CD8-positive, alpha-beta memory T cell (primary cell): Measurements from ENCODE around the gene S100PBP. TPM values are rescaled to one million over a fixed set of nuclear protein-coding genes. Genes with fewer than 3 reads are reported as not detected.
A peak's percentile ranks its signal among the peaks of the same experiment; 100 is the strongest.

ENCODE experiments used
- CTCF ChIA-PET: fragments of 350-600 bp; sonication (Branson Sonifier 250); formaldehyde crosslinking; loops from one replicate; lab custom pipeline; 2021; ENCODE audit warnings: antibody characterized with exemption; lab: Charles Lee
- POLR2A ChIA-PET: fragments of 350-600 bp; sonication (Branson Sonifier 250); formaldehyde crosslinking; loops from one replicate; lab custom pipeline; 2021; ENCODE audit warnings: antibody characterized with exemption; lab: Charles Lee
- DNase-seq, 5 donors: peaks; one replicate each; pipeline versions ENCODE4 v3.0.0 to v3.0.0-alpha.2; 2020 to 2022; ENCODE audit warnings: mixed read lengths in 1 of 5
- H3K27ac ChIP-seq: one replicate; pipeline ENCODE4 v1.7.0; 2013; ENCODE audit warnings: low read depth, mild to moderate bottlenecking, low read length, moderate library complexity
- H3K27me3 ChIP-seq: 2 replicates; pipeline ENCODE4 v1.7.0; 2013; ENCODE audit warnings: low read length, mild to moderate bottlenecking; ENCODE audit not compliant: insufficient read depth, poor library complexity, severe bottlenecking
- H3K36me3 ChIP-seq: 2 replicates; pipeline ENCODE4 v1.7.0; 2013; ENCODE audit warnings: mild to moderate bottlenecking, low read length, moderate library complexity; ENCODE audit not compliant: insufficient read depth
- H3K4me1 ChIP-seq: 2 replicates; pipeline ENCODE4 v1.7.0; 2013; ENCODE audit warnings: mild to moderate bottlenecking, low read length, moderate library complexity; ENCODE audit not compliant: insufficient read depth
- H3K4me3 ChIP-seq: 2 replicates; pipeline ENCODE4 v1.7.0; 2013; ENCODE audit warnings: mild to moderate bottlenecking, low read length
- H3K9me3 ChIP-seq: 2 replicates; pipeline ENCODE4 v1.7.0; 2013; ENCODE audit warnings: mild to moderate bottlenecking, low read length
- H3K27ac Mint-ChIP-seq, 8 donors: one replicate each; pipeline ENCODE4 v1.8.0; 2020 to 2021; ENCODE audit warnings: mixed read lengths in 8 of 8, mild to moderate bottlenecking in 6 of 8, inconsistent platforms in 3 of 8, moderate library complexity in 3 of 8
- H3K27me3 Mint-ChIP-seq, 2 donors: one replicate each; pipeline ENCODE4 v1.8.0; 2020 to 2021; ENCODE audit warnings: mixed read lengths in 2 of 2, mild to moderate bottlenecking in 1 of 2, moderate library complexity in 1 of 2
- H3K36me3 Mint-ChIP-seq, 3 donors: one replicate each; pipeline ENCODE4 v1.8.0; 2020 to 2021; ENCODE audit warnings: mixed read lengths in 3 of 3, inconsistent platforms in 1 of 3, mild to moderate bottlenecking in 1 of 3
- H3K4me1 Mint-ChIP-seq, 3 donors: one replicate each; pipeline ENCODE4 v1.8.0; 2020 to 2021; ENCODE audit warnings: mixed read lengths in 3 of 3, inconsistent platforms in 1 of 3, mild to moderate bottlenecking in 1 of 3
- H3K4me3 Mint-ChIP-seq, 7 donors: one replicate each; pipeline ENCODE4 v1.8.0; 2020 to 2021; ENCODE audit warnings: mixed read lengths in 7 of 7, mild to moderate bottlenecking in 6 of 7, moderate library complexity in 4 of 7, inconsistent platforms in 2 of 7
- H3K9me3 Mint-ChIP-seq, 5 donors: one replicate each; pipeline ENCODE4 v1.8.0; 2020 to 2022; ENCODE audit warnings: mixed read lengths in 5 of 5, mild to moderate bottlenecking in 3 of 5, moderate library complexity in 2 of 5, inconsistent platforms in 1 of 5
- polyA plus RNA-seq: library from polyadenylated mRNA; unstranded; fragments of 300-500 nt; fragmentation: Illumina TruSeq; gene quantifications from one replicate; pipeline ENCODE4 v1.2.3, GENCODE V29; 2021
- total RNA-seq, 2 experiments: library from RNA; stranded (reverse); gene quantifications; one replicate each; pipeline ENCODE4 v1.2.3, GENCODE V29; 2021

The S100PBP gene
- total and polyA plus RNA-seq, 3 experiments from 2014 or later, result 17.3 to 30.6 (median 28.6) TPM

- no peaks in the 10 kb centered on the region for H3K36me3 ChIP-seq
- H3K4me3 ChIP-seq, result no peak overlapping the region
- no peak overlapping the region for H3K27ac ChIP-seq
- no peaks in the 10 kb centered on the region for H3K9me3 Mint-ChIP-seq
- peaks cover 10% of the 10 kb centered on the region for H3K27me3 ChIP-seq
- H3K4me1 ChIP-seq, result no peaks in the 10 kb centered on the region
- H3K4me3 Mint-ChIP-seq, result no peak overlapping the region
- peaks cover 0 to 9% (median 5%) of the 10 kb centered on the region in 3 donors for H3K4me1 Mint-ChIP-seq
- peak in 1 of 5 donors; percentile 12 for DNase-seq
- H3K27ac Mint-ChIP-seq, result no peak overlapping the region
- ChIA-PET CTCF (interaction anchor here (1.1 to 3.3 kb wide), 2 partner anchors 10 to 170 kb away, joined by 3 to 10 read pairs; no protein-coding TSS in a partner anchor), POLR2A (no interaction called here)
- no peaks in the 10 kb centered on the region for H3K36me3 Mint-ChIP-seq
- H3K27me3 Mint-ChIP-seq, result peaks cover 19 to 50% of the 10 kb centered on the region in 2 donors
- no peaks in the 10 kb centered on the region for H3K9me3 ChIP-seq
Observed at GRCh38 chr1:32881871-32882850, 64.7 kb downstream of the S100PBP start.

- Mint-ChIP-seq H3K9me3 (peaks cover 0 to 2% (median 0%) of the 10 kb centered on the region in 5 donors), H3K36me3 (peaks cover 0 to 6% (median 0%) of the 10 kb centered on the region in 3 donors), H3K4me1 (peaks cover 0 to 9% (median 8%) of the 10 kb centered on the region in 3 donors), H3K27ac (peak overlapping the region in 1 of 8 donors; percentile 54), H3K4me3 (no peak overlapping the region), H3K27me3 (peaks cover 29 to 54% of the 10 kb centered on the region in 2 donors)
- no peaks in the 10 kb centered on the region for H3K9me3 ChIP-seq
- H3K36me3 ChIP-seq, result no peaks in the 10 kb centered on the region
- CTCF ChIA-PET, result no interaction called here
- DNase-seq, result no peak
- no peak overlapping the region for H3K4me3 ChIP-seq
- H3K27me3 ChIP-seq, result peaks cover 17% of the 10 kb centered on the region
- H3K27ac ChIP-seq, result no peak overlapping the region
- H3K4me1 ChIP-seq, result no peaks in the 10 kb centered on the region
- POLR2A ChIA-PET, result no interaction called here
Observed at GRCh38 chr1:32883338-32884031, 66.0 kb downstream of the S100PBP start.

- H3K27me3 ChIP-seq, result peaks cover 19% of the 10 kb centered on the region
- CTCF ChIA-PET, result no interaction called here
- DNase-seq, result no peak
- H3K27me3 Mint-ChIP-seq, result peaks cover 29 to 59% of the 10 kb centered on the region in 2 donors
- H3K4me3 ChIP-seq, result no peak overlapping the region
- POLR2A ChIA-PET, result no interaction called here
- no peaks in the 10 kb centered on the region for H3K4me1 ChIP-seq
- no peak overlapping the region for H3K4me3 Mint-ChIP-seq
- H3K27ac ChIP-seq, result no peak overlapping the region
- H3K9me3 Mint-ChIP-seq, result peaks cover 0 to 2% (median 0%) of the 10 kb centered on the region in 5 donors
- no peak overlapping the region for H3K27ac Mint-ChIP-seq
- peaks cover 0 to 9% (median 8%) of the 10 kb centered on the region in 3 donors for H3K4me1 Mint-ChIP-seq
- no peaks in the 10 kb centered on the region for H3K9me3 ChIP-seq
- no peaks in the 10 kb centered on the region for H3K36me3 ChIP-seq
- H3K36me3 Mint-ChIP-seq, result peaks cover 0 to 6% (median 0%) of the 10 kb centered on the region in 3 donors
Observed at GRCh38 chr1:32884032-32884372, 66.5 kb downstream of the S100PBP start.

- POLR2A ChIA-PET, result no interaction called here
- H3K27me3 Mint-ChIP-seq, result peaks cover 34 to 66% of the 10 kb centered on the region in 2 donors
- H3K36me3 Mint-ChIP-seq, result peaks cover 0 to 10% (median 0%) of the 10 kb centered on the region in 3 donors
- no peak for DNase-seq
- Histone ChIP-seq H3K4me3 (no peak overlapping the region), H3K36me3 (no peaks in the 10 kb centered on the region), H3K27ac (no peak overlapping the region), H3K4me1 (no peaks in the 10 kb centered on the region), H3K9me3 (no peaks in the 10 kb centered on the region), H3K27me3 (peaks cover 21% of the 10 kb centered on the region)
- CTCF ChIA-PET, result interaction anchor here (1.2 to 1.3 kb wide), 2 partner anchors 8 to 10 kb away, joined by 3 read pairs; no protein-coding TSS in a partner anchor
- no peak overlapping the region for H3K27ac Mint-ChIP-seq
- H3K4me3 Mint-ChIP-seq, result no peak overlapping the region
- H3K4me1 Mint-ChIP-seq, result peaks cover 0 to 9% (median 8%) of the 10 kb centered on the region in 3 donors
- peaks cover 0 to 2% (median 0%) of the 10 kb centered on the region in 5 donors for H3K9me3 Mint-ChIP-seq
Observed at GRCh38 chr1:32884726-32885125, 67.3 kb downstream of the S100PBP start.

GRCh38 chr1:32885676-32886003, 68.2 kb downstream of the S100PBP start:
- H3K9me3 ChIP-seq, result no peaks in the 10 kb centered on the region
- no peaks in the 10 kb centered on the region for H3K36me3 ChIP-seq
- peak overlapping the region in 1 of 8 donors; percentile 14 for H3K27ac Mint-ChIP-seq
- H3K4me3 Mint-ChIP-seq, result peak overlapping the region in 3 of 7 donors; percentile 12 to 77 (median 20)
- no peaks in the 10 kb centered on the region for H3K4me1 ChIP-seq
- H3K9me3 Mint-ChIP-seq, result peaks cover 0 to 2% (median 0%) of the 10 kb centered on the region in 5 donors
- peaks cover 29% of the 10 kb centered on the region for H3K27me3 ChIP-seq
- peaks cover 0 to 16% (median 0%) of the 10 kb centered on the region in 3 donors for H3K36me3 Mint-ChIP-seq
- no peak overlapping the region for H3K4me3 ChIP-seq
- peaks cover 41 to 74% of the 10 kb centered on the region in 2 donors for H3K27me3 Mint-ChIP-seq
- no peak overlapping the region for H3K27ac ChIP-seq
- peaks cover 0 to 9% (median 8%) of the 10 kb centered on the region in 3 donors for H3K4me1 Mint-ChIP-seq
- POLR2A ChIA-PET, result no interaction called here
- DNase-seq, result no peak
- CTCF ChIA-PET, result interaction anchor here (1.2 to 1.3 kb wide), 2 partner anchors 9 kb away, joined by 3 read pairs; no protein-coding TSS in a partner anchor

GRCh38 chr1:32886004-32886827, 68.8 kb downstream of the S100PBP start, which contains the start of gene HPCA:
Gene HPCA, plus strand, starts transcription at chr1:32886491. Its CDS starts 2,408 bp downstream, at chr1:32888899.
- Mint-ChIP-seq H3K4me1 (peaks cover 0 to 9% (median 8%) of the 10 kb centered on the region in 3 donors), H3K36me3 (peaks cover 0 to 16% (median 0%) of the 10 kb centered on the region in 3 donors), H3K27ac (peak within 1 kb of the TSS in 1 of 8 donors; percentile 14), H3K9me3 (peaks cover 0 to 2% (median 0%) of the 10 kb centered on the region in 5 donors), H3K4me3 (peak within 1 kb of the TSS in 3 of 7 donors; percentile 12 to 77 (median 20)), H3K27me3 (peaks cover 41 to 74% of the 10 kb centered on the region in 2 donors)
- no peaks in the 10 kb centered on the region for H3K9me3 ChIP-seq
- ChIA-PET CTCF (interaction anchor here (1.2 to 1.3 kb wide), 2 partner anchors 9 to 10 kb away, joined by 3 read pairs; no protein-coding TSS in a partner anchor), POLR2A (no interaction called here)
- H3K27me3 ChIP-seq, result peaks cover 32% of the 10 kb centered on the region
- peak in 4 of 5 donors; percentile 20 to 37 (median 20) for DNase-seq
- no peak within 1 kb of the TSS for H3K27ac ChIP-seq
- H3K4me1 ChIP-seq, result no peaks in the 10 kb centered on the region
- no peaks in the 10 kb centered on the region for H3K36me3 ChIP-seq
- H3K4me3 ChIP-seq, result no peak within 1 kb of the TSS

- Histone ChIP-seq H3K27ac (no peak overlapping the region), H3K36me3 (no peaks in the 10 kb centered on the region), H3K4me1 (no peaks in the 10 kb centered on the region), H3K27me3 (peaks cover 38% of the 10 kb centered on the region), H3K9me3 (no peaks in the 10 kb centered on the region), H3K4me3 (no peak overlapping the region)
- H3K27me3 Mint-ChIP-seq, result peaks cover 46 to 78% of the 10 kb centered on the region in 2 donors
- CTCF ChIA-PET, result no interaction called here
- H3K4me3 Mint-ChIP-seq, result no peak overlapping the region
- POLR2A ChIA-PET, result no interaction called here
- peaks cover 0 to 16% (median 0%) of the 10 kb centered on the region in 3 donors for H3K36me3 Mint-ChIP-seq
- no peak overlapping the region for H3K27ac Mint-ChIP-seq
- H3K4me1 Mint-ChIP-seq, result peaks cover 2 to 9% (median 8%) of the 10 kb centered on the region in 3 donors
- DNase-seq, result no peak
- H3K9me3 Mint-ChIP-seq, result peaks cover 0 to 2% (median 0%) of the 10 kb centered on the region in 5 donors
Observed at GRCh38 chr1:32886828-32887414, 69.5 kb downstream of the S100PBP start.
